Uterus (tissue), 4 donors: Measurements from ENCODE around the gene PTPRC. TPM values are rescaled to one million over a fixed set of nuclear protein-coding genes. Genes with fewer than 3 reads are reported as not detected.

Source experiments
- DNase-seq, 2 donors: peaks; one replicate each; pipeline ENCODE4 v3.0.0-alpha.2; 2019 to 2020
- H3K27ac ChIP-seq, 2 donors: fragments of 200-600 bp; sonication (generic); 1 replicate in 1 of 2; 2 replicates in 1 of 2; pipeline ENCODE4 v1.5.1; 2016 to 2018
- H3K27me3 ChIP-seq, 2 donors: fragments of 200-600 bp; sonication (generic); one replicate each; pipeline ENCODE4 v1.5.1; 2018 to 2019; ENCODE audit warnings: control low read depth in 1 of 2
- H3K36me3 ChIP-seq, 2 donors: fragments of 200-600 bp; sonication (generic); one replicate each; pipeline ENCODE4 v1.5.1; 2019; ENCODE audit warnings: control low read depth in 1 of 2
- H3K4me1 ChIP-seq, 2 donors: fragments of 200-600 bp; sonication (generic); one replicate each; pipeline ENCODE4 v1.5.1; 2018 to 2019; ENCODE audit warnings: control low read depth in 1 of 2
- H3K4me3 ChIP-seq, 2 donors: fragments of 200-600 bp; sonication (generic); 1 replicate in 1 of 2; 2 replicates in 1 of 2; pipeline ENCODE4 v1.5.1; 2018 to 2019; ENCODE audit warnings: mild to moderate bottlenecking in 1 of 2
- H3K9me3 ChIP-seq, 2 donors: fragments of 200-600 bp; sonication (generic); one replicate each; pipeline ENCODE4 v1.5.1; 2019; ENCODE audit warnings: control low read depth in 1 of 2
- CTCF ChIP-seq, 4 experiments: fragments of 200-600 bp in 2 of 4; fragments of 450-650 bp in 2 of 4; sonication (generic) in 2 of 4; IDR thresholded peaks; one replicate each; pipeline ENCODE4 v1.5.1; 2016 to 2019; ENCODE audit warnings: antibody characterized with exemption in 4 of 4, mild to moderate bottlenecking in 2 of 4, moderate library complexity in 1 of 4
- POLR2A ChIP-seq, 2 donors: fragments of 450-650 bp; IDR thresholded peaks; one replicate each; pipeline ENCODE4 v1.6.1; 2016; ENCODE audit warnings: antibody characterized with exemption in 2 of 2, mild to moderate bottlenecking in 1 of 2, moderate library complexity in 1 of 2
- intact Hi-C: fragments of 100-400 bp; cut with DNase I; formaldehyde crosslinking; loops from one replicate; pipeline ENCODE4 v1.15.1; 2023; ENCODE audit warnings: low total_unique reads
- total RNA-seq, 4 donors: library from RNA; depleted of rRNA in 3 of 4; stranded (reverse); fragments of >200 nt in 3 of 4; gene quantifications; one replicate each; pipeline versions ENCODE4 v1.1.0 to v1.2.4, GENCODE V29; 2014 to 2023
- donor health status: DM: yes; HTN: yes; CAD: no.

PTPRC gene
- total RNA-seq, 4 donors from 2014 or later: 12.7 to 28.7 (median 16.3) TPM

GRCh38 chr1:198761859-198762616 is 123.2 kb downstream of the PTPRC start:
- intact Hi-C loops: no loop called here
- Histone ChIP-seq H3K36me3 (no peaks in the 10 kb centered on the region), H3K4me1 (no peaks in the 10 kb centered on the region), H3K27me3 (no peaks in the 10 kb centered on the region), H3K4me3 (no peak overlapping the region), H3K27ac (no peak overlapping the region), H3K9me3 (no peaks in the 10 kb centered on the region)
- no peak for DNase-seq
- TF ChIP-seq POLR2A (IDR thresholded peaks at IDR 0.05) (no peak), CTCF (IDR thresholded peaks at IDR 0.05) (no peak)

- Histone ChIP-seq H3K4me1 (no peaks in the 10 kb centered on the region), H3K36me3 (no peaks in the 10 kb centered on the region), H3K27ac (no peak overlapping the region), H3K27me3 (no peaks in the 10 kb centered on the region), H3K4me3 (no peak overlapping the region), H3K9me3 (no peaks in the 10 kb centered on the region)
- TF ChIP-seq CTCF (IDR thresholded peaks at IDR 0.05) (no peak), POLR2A (IDR thresholded peaks at IDR 0.05) (no peak)
- intact Hi-C loops: no loop called here
- DNase-seq: no peak
Measured at GRCh38 chr1:198763298-198763714, 124.5 kb downstream of the PTPRC start.

- Histone ChIP-seq H3K4me3 (no peak overlapping the region), H3K4me1 (no peaks in the 10 kb centered on the region), H3K9me3 (no peaks in the 10 kb centered on the region), H3K27ac (no peak overlapping the region), H3K27me3 (no peaks in the 10 kb centered on the region), H3K36me3 (no peaks in the 10 kb centered on the region)
- no peak for DNase-seq
- intact Hi-C loops: no loop called here
- TF ChIP-seq POLR2A (IDR thresholded peaks at IDR 0.05): no peak
- TF ChIP-seq CTCF (IDR thresholded peaks at IDR 0.05): no peak
Measured at GRCh38 chr1:198764748-198765147, 125.9 kb downstream of the PTPRC start.

- no peak for TF ChIP-seq POLR2A (IDR thresholded peaks at IDR 0.05)
- TF ChIP-seq CTCF (IDR thresholded peaks at IDR 0.05): no peak
- H3K27me3 ChIP-seq: no peaks in the 10 kb centered on the region
- H3K4me1 ChIP-seq: no peaks in the 10 kb centered on the region
- no peaks in the 10 kb centered on the region for H3K9me3 ChIP-seq
- H3K36me3 ChIP-seq: no peaks in the 10 kb centered on the region
- no peak overlapping the region for H3K4me3 ChIP-seq
- H3K27ac ChIP-seq: no peak overlapping the region
- DNase-seq: no peak
- intact Hi-C loops: no loop called here
Measured at GRCh38 chr1:198765416-198765815, 126.6 kb downstream of the PTPRC start.

GRCh38 chr1:198771563-198772153 is 132.8 kb downstream of the PTPRC start:
- TF ChIP-seq POLR2A (IDR thresholded peaks at IDR 0.05) (no peak), CTCF (IDR thresholded peaks at IDR 0.05) (no peak)
- Histone ChIP-seq H3K27ac (no peak overlapping the region), H3K9me3 (no peaks in the 10 kb centered on the region), H3K4me1 (no peaks in the 10 kb centered on the region), H3K27me3 (no peaks in the 10 kb centered on the region), H3K4me3 (no peak overlapping the region), H3K36me3 (no peaks in the 10 kb centered on the region)
- intact Hi-C loops: no loop called here
- DNase-seq: no peak
